Aorta (tissue), 5 donors: Measurements from ENCODE around the gene NPR2. TPM values are rescaled to one million over a fixed set of nuclear protein-coding genes. Genes with fewer than 3 reads are reported as not detected.

ENCODE experiments used
- ATAC-seq: fragments of 200-7000 bp; cut with Tn5 transposase; one replicate; pipeline ENCODE4 v1.9.1; 2022; ENCODE audit warnings: moderate library complexity; ENCODE audit not compliant: low FRiP score
- DNase-seq, 2 donors: peaks; one replicate each; pipeline ENCODE4 v3.0.0-alpha.2; 2020
- H3K27ac ChIP-seq, 2 donors: one replicate each; pipeline ENCODE4 v1.5.1; 2013; ENCODE audit warnings: low read length in 2 of 2, mild to moderate bottlenecking in 2 of 2, moderate library complexity in 2 of 2, control low read depth in 1 of 2, inconsistent platforms in 1 of 2, low read depth in 1 of 2
- H3K27me3 ChIP-seq, 2 donors: one replicate each; pipeline ENCODE4 v1.6.1; 2013; ENCODE audit warnings: control low read depth in 1 of 2, low read length in 1 of 2, mild to moderate bottlenecking in 1 of 2, moderate library complexity in 1 of 2; ENCODE audit not compliant: insufficient read depth in 2 of 2, control insufficient read depth in 1 of 2
- H3K36me3 ChIP-seq, 2 donors: one replicate each; pipeline ENCODE4 v1.6.1; 2013; ENCODE audit warnings: control low read depth in 1 of 2, low read length in 1 of 2, mild to moderate bottlenecking in 1 of 2; ENCODE audit not compliant: insufficient read depth in 2 of 2, control insufficient read depth in 1 of 2
- H3K4me1 ChIP-seq, 2 donors: one replicate each; pipeline ENCODE4 v1.6.1; 2013; ENCODE audit warnings: low read length in 2 of 2, control low read depth in 1 of 2, mild to moderate bottlenecking in 1 of 2, moderate library complexity in 1 of 2; ENCODE audit not compliant: insufficient read depth in 2 of 2, control insufficient read depth in 1 of 2
- H3K4me3 ChIP-seq, 2 donors: one replicate each; pipeline ENCODE4 v1.5.1; 2013; ENCODE audit warnings: low read length in 2 of 2, control low read depth in 1 of 2, mild to moderate bottlenecking in 1 of 2
- H3K9me3 ChIP-seq: one replicate; pipeline ENCODE4 v1.6.1; 2013; ENCODE audit warnings: mild to moderate bottlenecking, low read length; ENCODE audit not compliant: control insufficient read depth
- WGBS, 2 donors: extraction: QIAGEN DNeasy Blood & Tissue Kit; methylation state at CpG; one replicate each; pipeline ENCODE4 v1.1.7; 2013; 5-methylcytosine and 5-hydroxymethylcytosine counted together
- intact Hi-C, 2 donors: fragments of 100-400 bp; cut with DNase I; formaldehyde crosslinking; loops; one replicate each; pipeline versions ENCODE4 v1.14.2 to v1.15.0; 2022
- polyA plus RNA-seq, 2 donors: library from polyadenylated mRNA; stranded (reverse); fragments of 200-250 nt; gene quantifications; one replicate each; pipeline ENCODE4 v1.2.3, GENCODE V29; 2013
- total RNA-seq, 2 donors: library from RNA; stranded (reverse); fragmentation: NEBNext Ultra II Directional; extraction: Animal tissue kit (Norgen Biotek cat#: 25700); gene quantifications; one replicate each; pipeline ENCODE4 v1.2.1, GENCODE V29; 2021
- donor health status: healthy with polysubstance abuse.
- donor health status: Bipolar disorder and iron deficiency.
- donor health status: DM: no; HTN: no; CAD: no.
- donor health status: DM: no; HTN: no; CAD: no.
- donor health status: DM: yes; HTN: yes; CAD: no.

The NPR2 gene
- total and polyA plus RNA-seq, 4 donors: 13.3 to 85.0 (median 42.7) TPM

DNA sequence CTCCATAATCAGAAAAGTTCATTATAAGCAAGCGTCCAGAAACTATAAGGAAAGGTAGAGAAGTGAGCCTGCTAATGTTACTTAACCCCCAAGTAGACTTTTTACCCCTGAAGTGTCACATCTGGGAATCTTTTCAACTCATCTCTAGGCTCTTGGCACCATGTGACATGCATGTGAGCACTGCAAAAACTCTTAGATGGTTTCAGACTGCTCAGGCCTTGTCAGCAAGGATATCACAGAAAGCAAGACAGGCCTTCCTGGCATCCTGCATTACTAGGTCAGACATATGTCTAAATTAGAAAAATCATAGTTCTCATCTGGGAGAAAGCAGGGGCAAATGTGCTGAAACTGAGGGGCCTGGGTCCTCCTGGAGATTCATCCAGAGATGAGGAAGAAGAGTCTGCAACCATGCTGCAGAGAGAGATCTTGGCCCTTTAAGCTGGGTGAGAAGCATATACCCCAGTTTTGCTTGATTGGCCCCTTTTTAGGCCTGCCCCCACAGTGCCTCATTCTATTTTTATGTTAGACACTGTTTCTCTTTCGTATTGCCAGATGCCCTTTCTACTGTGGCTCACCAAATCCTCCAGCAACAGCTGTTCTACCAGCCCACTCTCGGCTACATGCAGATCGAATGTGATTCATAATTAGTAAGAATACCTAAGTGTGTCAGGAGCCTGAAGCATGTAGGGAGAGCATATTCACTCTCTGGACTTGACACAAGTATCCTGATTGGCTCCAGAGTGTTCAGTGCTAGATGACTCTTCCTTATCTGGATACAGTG lies 56.6 kb downstream of the NPR2 start:
- no peaks in the 10 kb centered on the region for H3K9me3 ChIP-seq
- peaks cover 0 to 6% of the 10 kb centered on the region in 2 donors for H3K36me3 ChIP-seq
- no peak overlapping the region for H3K4me3 ChIP-seq
- peak overlapping the region in 1 of 2 donors; percentile 21 for H3K27ac ChIP-seq
- DNase-seq (no peak), ATAC-seq (no peak)
- intact Hi-C loops: no loop called here
- WGBS, 2 donors: 14 to 22% methylated on average over 4 of the region's 4 CpGs
- H3K4me1 ChIP-seq: no peaks in the 10 kb centered on the region
- no peaks in the 10 kb centered on the region for H3K27me3 ChIP-seq

- no peak overlapping the region for H3K4me3 ChIP-seq
- ATAC-seq (no peak), DNase-seq (no peak)
- no peak overlapping the region for H3K27ac ChIP-seq
- H3K36me3 ChIP-seq: peaks cover 0 to 1% of the 10 kb centered on the region in 2 donors
- H3K27me3 ChIP-seq: no peaks in the 10 kb centered on the region
- intact Hi-C loops: no loop called here
- H3K9me3 ChIP-seq: no peaks in the 10 kb centered on the region
- WGBS, 2 donors: 87 to 92% methylated on average over 2 of the region's 2 CpGs
- H3K4me1 ChIP-seq: no peaks in the 10 kb centered on the region
Measured at GRCh38 chr9:35852267-35852815, 61.0 kb downstream of the NPR2 start.

DNA sequence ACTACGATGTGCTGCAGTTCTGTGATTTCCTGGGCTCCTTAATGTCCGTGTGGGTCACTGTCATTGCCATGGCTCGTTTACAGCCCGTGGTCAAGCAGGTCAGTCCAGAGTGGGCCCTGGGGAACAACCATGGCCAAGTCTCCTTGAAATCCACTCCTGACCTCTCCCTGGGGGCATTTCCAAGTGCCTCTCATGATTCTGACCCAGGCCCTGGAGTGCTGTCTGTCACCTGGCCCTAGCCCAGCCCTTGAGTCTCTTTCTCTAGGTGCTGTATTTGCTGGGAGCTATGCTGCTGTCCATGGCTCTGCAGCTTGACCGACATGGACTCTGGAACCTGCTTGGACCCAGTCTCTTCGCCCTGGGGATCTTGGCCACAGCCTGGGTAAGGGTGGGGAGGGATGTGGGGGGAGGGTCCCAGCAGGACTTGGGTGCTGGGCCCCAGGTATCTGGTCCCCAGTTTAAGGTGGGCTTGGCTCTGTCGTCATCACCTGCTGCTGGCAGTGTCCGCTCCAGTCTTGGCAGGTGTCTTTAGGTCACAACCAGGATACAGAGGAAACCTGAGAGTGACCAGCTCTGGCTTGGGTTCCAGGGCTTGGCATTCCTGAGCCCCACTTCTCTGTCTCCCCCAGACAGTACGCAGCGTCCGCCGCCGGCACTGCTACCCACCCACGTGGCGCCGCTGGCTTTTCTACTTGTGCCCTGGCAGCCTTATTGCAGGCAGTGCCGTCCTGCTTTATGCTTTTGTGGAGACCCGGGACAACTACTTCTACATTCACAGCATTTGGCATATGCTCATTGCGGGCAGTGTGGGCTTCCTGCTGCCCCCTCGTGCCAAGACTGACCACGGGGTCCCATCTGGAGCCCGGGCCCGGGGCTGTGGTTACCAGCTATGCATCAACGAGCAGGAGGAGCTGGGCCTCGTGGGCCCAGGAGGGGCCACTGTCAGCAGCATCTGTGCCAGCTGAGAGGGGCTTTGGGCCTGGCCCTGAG lies 61.8 kb downstream of the NPR2 start:
- no peaks in the 10 kb centered on the region for H3K27me3 ChIP-seq
- 90 to 91% methylated on average over 25 of the region's 25 CpGs for WGBS, 2 donors
- peaks cover 0 to 1% of the 10 kb centered on the region in 2 donors for H3K36me3 ChIP-seq
- no peak overlapping the region for H3K27ac ChIP-seq
- ATAC-seq: no peak
- no peak overlapping the region for H3K4me3 ChIP-seq
- H3K9me3 ChIP-seq: no peaks in the 10 kb centered on the region
- H3K4me1 ChIP-seq: no peaks in the 10 kb centered on the region
- intact Hi-C loops: no loop called here
- no peak for DNase-seq

- H3K4me3 ChIP-seq: no peak overlapping the region
- DNase-seq: no peak
- H3K27me3 ChIP-seq: no peaks in the 10 kb centered on the region
- ATAC-seq: no peak
- peaks cover 0 to 1% of the 10 kb centered on the region in 2 donors for H3K36me3 ChIP-seq
- no peaks in the 10 kb centered on the region for H3K9me3 ChIP-seq
- 88 to 90% methylated on average over 7 of the region's 7 CpGs for WGBS, 2 donors
- no peaks in the 10 kb centered on the region for H3K4me1 ChIP-seq
- no peak overlapping the region for H3K27ac ChIP-seq
- intact Hi-C loops: no loop called here
Measured at GRCh38 chr9:35854091-35854762, 62.8 kb downstream of the NPR2 start.

GRCh38 chr9:35856206-35856605 lies 64.8 kb downstream of the NPR2 start:
- no peaks in the 10 kb centered on the region for H3K9me3 ChIP-seq
- intact Hi-C loops: no loop called here
- DNase-seq (no peak), ATAC-seq (no peak)
- H3K4me3 ChIP-seq: no peak overlapping the region
- no peaks in the 10 kb centered on the region for H3K27me3 ChIP-seq
- no peaks in the 10 kb centered on the region for H3K4me1 ChIP-seq
- no peak overlapping the region for H3K27ac ChIP-seq
- WGBS, 2 donors: 75 to 76% methylated on average over 3 of the region's 3 CpGs
- peaks cover 0 to 1% of the 10 kb centered on the region in 2 donors for H3K36me3 ChIP-seq

DNA sequence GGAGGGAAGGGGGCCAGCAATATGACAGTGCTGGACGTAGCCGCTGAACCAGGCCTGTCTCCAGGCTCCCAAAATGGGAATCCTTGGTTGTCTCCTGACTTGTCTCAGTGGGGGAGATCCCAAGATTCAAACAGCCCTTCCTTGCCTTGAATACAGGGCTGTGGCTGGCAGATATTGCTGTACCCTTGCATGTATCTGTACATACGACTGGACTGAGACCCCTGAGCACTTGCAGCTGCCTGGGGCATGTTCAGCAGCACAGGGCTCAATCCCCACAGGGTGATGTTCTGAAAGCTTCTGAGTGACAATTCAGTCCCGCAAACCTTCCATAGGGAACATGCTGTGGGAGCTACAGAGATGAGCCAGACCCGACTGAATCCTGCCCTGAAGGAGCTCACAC lies 65.5 kb downstream of the NPR2 start:
- peaks cover 0 to 1% of the 10 kb centered on the region in 2 donors for H3K36me3 ChIP-seq
- H3K4me1 ChIP-seq: no peaks in the 10 kb centered on the region
- ATAC-seq: no peak
- H3K9me3 ChIP-seq: no peaks in the 10 kb centered on the region
- H3K27ac ChIP-seq: no peak overlapping the region
- H3K4me3 ChIP-seq: no peak overlapping the region
- H3K27me3 ChIP-seq: no peaks in the 10 kb centered on the region
- intact Hi-C loops: no loop called here
- 84 to 85% methylated on average over 5 of the region's 5 CpGs for whole genome bisulfite sequencing, 2 donors
- DNase-seq: no peak

- no peaks in the 10 kb centered on the region for H3K36me3 ChIP-seq
- DNase-seq (no peak), ATAC-seq (no peak)
- H3K4me3 ChIP-seq: no peak overlapping the region
- no peaks in the 10 kb centered on the region for H3K27me3 ChIP-seq
- H3K9me3 ChIP-seq: no peaks in the 10 kb centered on the region
- WGBS, 2 donors: 66 to 78% methylated on average over 5 of the region's 5 CpGs
- no peaks in the 10 kb centered on the region for H3K4me1 ChIP-seq
- intact Hi-C loops: no loop called here
- H3K27ac ChIP-seq: no peak overlapping the region
Measured at GRCh38 chr9:35858458-35858857, 67.1 kb downstream of the NPR2 start.
